Neural cell (in vitro differentiated cells): ENCODE measurements around the gene GPR3. TPM values are rescaled to one million over a fixed set of nuclear protein-coding genes. Genes with fewer than 3 reads are reported as not detected.

Experiments used
- H2AFZ ChIP-seq: fragments of 200-600, 300-800 bp; sonication (generic), shearing (Covaris generic); 2 replicates; pipeline ENCODE4 v1.6.0; 2014; ENCODE audit warnings: low read depth, mild to moderate bottlenecking, antibody characterized with exemption, low read length, moderate library complexity
- H3F3A ChIP-seq: fragments of 200-600 bp; shearing (Covaris generic); 2 replicates; pipeline ENCODE4 v1.6.1; 2016; ENCODE audit warnings: mild to moderate bottlenecking, moderate library complexity, mixed read lengths, antibody characterized with exemption, low read length; ENCODE audit not compliant: insufficient read depth, poor library complexity, severe bottlenecking
- H3K27ac ChIP-seq: fragments of 200-600, 300-800 bp; sonication (generic), shearing (Covaris generic); 2 replicates; pipeline ENCODE4 v1.5.1; 2014; ENCODE audit warnings: mild to moderate bottlenecking, low read length, moderate library complexity
- H3K27me3 ChIP-seq: fragments of 300-800, 200-600 bp; sonication (generic), shearing (Covaris generic); 2 replicates; pipeline ENCODE4 v1.6.0; 2014; ENCODE audit warnings: mild to moderate bottlenecking, low read depth, low read length, moderate library complexity; ENCODE audit not compliant: insufficient read depth
- H3K36me3 ChIP-seq: fragments of 300-800, 200-600 bp; sonication (generic), shearing (Covaris generic); 2 replicates; pipeline ENCODE4 v1.5.1; 2014; ENCODE audit warnings: mild to moderate bottlenecking, antibody characterized with exemption, low read length, moderate library complexity; ENCODE audit not compliant: insufficient read depth
- H3K4me2 ChIP-seq: fragments of 300-800, 200-600 bp; sonication (generic), shearing (Covaris generic); 2 replicates; pipeline ENCODE4 v1.6.0; 2014; ENCODE audit warnings: mild to moderate bottlenecking, low read length
- H3K4me3 ChIP-seq: fragments of 300-800, 200-600 bp; sonication (generic), shearing (Covaris generic); 2 replicates; pipeline ENCODE4 v1.5.1; 2014; ENCODE audit warnings: mild to moderate bottlenecking, low read length, moderate library complexity
- H3K79me2 ChIP-seq: fragments of 200-600 bp; shearing (Covaris generic); replicated peaks from 2 replicates; pipeline ENCODE4 v1.6.0; 2014; ENCODE audit warnings: mild to moderate bottlenecking, low read length, moderate library complexity; ENCODE audit not compliant: insufficient read depth
- H3K9ac ChIP-seq: fragments of 300-800, 200-600 bp; sonication (generic), shearing (Covaris generic); 2 replicates; pipeline ENCODE4 v1.6.1; 2016; ENCODE audit warnings: mild to moderate bottlenecking, low read length, mixed read lengths
- H3K9me2 ChIP-seq: fragments of 200-600 bp; shearing (Covaris generic); 2 replicates; pipeline ENCODE4 v1.6.1; 2016; ENCODE audit warnings: mild to moderate bottlenecking, low read length, mixed read lengths; ENCODE audit not compliant: insufficient read depth
- H3K9me3 ChIP-seq: fragments of 200-600, 300-800 bp; sonication (generic), shearing (Covaris generic); 2 replicates; pipeline ENCODE4 v1.6.1; 2016; ENCODE audit warnings: mild to moderate bottlenecking, mixed run types, low read length, moderate library complexity, mixed read lengths
- H4K20me1 ChIP-seq: fragments of 200-600 bp; shearing (Covaris generic); 2 replicates; pipeline ENCODE4 v1.6.1; 2016; ENCODE audit warnings: mild to moderate bottlenecking, mixed run types; ENCODE audit not compliant: insufficient read depth
- EP300 ChIP-seq: fragments of 450-650 bp; conservative IDR thresholded peaks from 2 replicates; pipeline ENCODE4 v1.6.1; 2014; ENCODE audit warnings: antibody characterized with exemption, mild to moderate bottlenecking, moderate library complexity; ENCODE audit not compliant: poor library complexity, severe bottlenecking
- EZH2 ChIP-seq: fragments of 200-600, 300-800 bp; shearing (Covaris generic), sonication (generic); IDR thresholded peaks from 2 replicates; pipeline ENCODE4 v1.6.1; 2014; ENCODE audit warnings: antibody characterized with exemption, low read length, borderline replicate concordance, mild to moderate bottlenecking; ENCODE audit not compliant: insufficient read depth, poor library complexity, severe bottlenecking
- MXI1 ChIP-seq: fragments of 450-650 bp; conservative IDR thresholded peaks from 2 replicates; pipeline ENCODE4 v1.6.1; 2014; ENCODE audit warnings: antibody characterized with exemption, mild to moderate bottlenecking; ENCODE audit not compliant: poor library complexity, severe bottlenecking
- POLR2AphosphoS5 ChIP-seq: IDR thresholded peaks from 2 replicates; pipeline ENCODE4 v1.6.1; 2012
- RAD21 ChIP-seq: fragments of 450-650 bp; conservative IDR thresholded peaks from 2 replicates; pipeline ENCODE4 v1.6.1; 2014; ENCODE audit warnings: antibody characterized with exemption, mild to moderate bottlenecking, moderate library complexity
- SMC3 ChIP-seq: fragments of 450-650 bp; conservative IDR thresholded peaks from 2 replicates; pipeline ENCODE4 v1.6.1; 2014; ENCODE audit warnings: antibody characterized with exemption, mild to moderate bottlenecking, moderate library complexity; ENCODE audit not compliant: poor library complexity
- TAF1 ChIP-seq: IDR thresholded peaks from 2 replicates; pipeline ENCODE4 v1.6.1; 2012; ENCODE audit warnings: low read depth
- polyA plus RNA-seq: library from polyadenylated mRNA; depleted of rRNA; stranded (reverse); fragments of >200 nt; gene quantifications from 2 replicates; pipeline ENCODE4 v1.2.3, GENCODE V29; 2014
- TF ChIP-seq, protein P1 (sequence below): IDR thresholded peaks from 2 replicates; pipeline ENCODE4 v1.6.1; 2012; ENCODE audit warnings: borderline replicate concordance
- TF ChIP-seq, protein P2 (sequence below): fragments of 450-650 bp; IDR thresholded peaks from 2 replicates; pipeline ENCODE4 v1.5.1; 2014; ENCODE audit warnings: antibody characterized with exemption, mild to moderate bottlenecking, moderate library complexity; ENCODE audit not compliant: poor library complexity, severe bottlenecking

The GPR3 gene
- polyA plus RNA-seq, 1 donor from 2014 or later = 0.54 TPM

DNA sequence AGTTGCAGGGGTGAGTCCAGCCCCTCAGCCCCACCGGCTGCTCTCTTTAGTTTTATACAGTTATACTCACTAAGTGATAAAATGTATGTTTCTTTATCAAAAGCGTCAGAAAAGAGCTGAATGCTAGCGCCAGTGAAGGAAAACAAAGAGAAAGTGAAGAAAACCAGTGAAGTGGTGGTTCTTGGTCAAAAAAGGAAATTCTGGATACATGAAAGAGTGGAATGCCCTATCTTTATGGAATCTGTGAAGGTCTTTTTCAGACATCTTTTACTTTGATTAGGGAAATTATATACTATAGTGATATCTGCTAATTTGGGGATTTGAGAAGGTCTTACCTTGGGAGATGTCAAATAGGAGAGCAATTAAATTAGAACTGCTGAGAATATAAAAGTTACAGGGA is 41.3 kb downstream of the GPR3 start:
- H3K4me2 ChIP-seq = no peak overlapping the region
- H3F3A ChIP-seq = no peaks in the 10 kb centered on the region
- no peaks in the 10 kb centered on the region for H4K20me1 ChIP-seq
- H3K27ac ChIP-seq = no peak overlapping the region
- H3K9me3 ChIP-seq = no peaks in the 10 kb centered on the region
- TF ChIP-seq, protein P1, sequence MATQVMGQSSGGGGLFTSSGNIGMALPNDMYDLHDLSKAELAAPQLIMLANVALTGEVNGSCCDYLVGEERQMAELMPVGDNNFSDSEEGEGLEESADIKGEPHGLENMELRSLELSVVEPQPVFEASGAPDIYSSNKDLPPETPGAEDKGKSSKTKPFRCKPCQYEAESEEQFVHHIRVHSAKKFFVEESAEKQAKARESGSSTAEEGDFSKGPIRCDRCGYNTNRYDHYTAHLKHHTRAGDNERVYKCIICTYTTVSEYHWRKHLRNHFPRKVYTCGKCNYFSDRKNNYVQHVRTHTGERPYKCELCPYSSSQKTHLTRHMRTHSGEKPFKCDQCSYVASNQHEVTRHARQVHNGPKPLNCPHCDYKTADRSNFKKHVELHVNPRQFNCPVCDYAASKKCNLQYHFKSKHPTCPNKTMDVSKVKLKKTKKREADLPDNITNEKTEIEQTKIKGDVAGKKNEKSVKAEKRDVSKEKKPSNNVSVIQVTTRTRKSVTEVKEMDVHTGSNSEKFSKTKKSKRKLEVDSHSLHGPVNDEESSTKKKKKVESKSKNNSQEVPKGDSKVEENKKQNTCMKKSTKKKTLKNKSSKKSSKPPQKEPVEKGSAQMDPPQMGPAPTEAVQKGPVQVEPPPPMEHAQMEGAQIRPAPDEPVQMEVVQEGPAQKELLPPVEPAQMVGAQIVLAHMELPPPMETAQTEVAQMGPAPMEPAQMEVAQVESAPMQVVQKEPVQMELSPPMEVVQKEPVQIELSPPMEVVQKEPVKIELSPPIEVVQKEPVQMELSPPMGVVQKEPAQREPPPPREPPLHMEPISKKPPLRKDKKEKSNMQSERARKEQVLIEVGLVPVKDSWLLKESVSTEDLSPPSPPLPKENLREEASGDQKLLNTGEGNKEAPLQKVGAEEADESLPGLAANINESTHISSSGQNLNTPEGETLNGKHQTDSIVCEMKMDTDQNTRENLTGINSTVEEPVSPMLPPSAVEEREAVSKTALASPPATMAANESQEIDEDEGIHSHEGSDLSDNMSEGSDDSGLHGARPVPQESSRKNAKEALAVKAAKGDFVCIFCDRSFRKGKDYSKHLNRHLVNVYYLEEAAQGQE = no peak
- no peak for TF ChIP-seq TAF1
- no peak for TF ChIP-seq RAD21
- TF ChIP-seq, protein P2, sequence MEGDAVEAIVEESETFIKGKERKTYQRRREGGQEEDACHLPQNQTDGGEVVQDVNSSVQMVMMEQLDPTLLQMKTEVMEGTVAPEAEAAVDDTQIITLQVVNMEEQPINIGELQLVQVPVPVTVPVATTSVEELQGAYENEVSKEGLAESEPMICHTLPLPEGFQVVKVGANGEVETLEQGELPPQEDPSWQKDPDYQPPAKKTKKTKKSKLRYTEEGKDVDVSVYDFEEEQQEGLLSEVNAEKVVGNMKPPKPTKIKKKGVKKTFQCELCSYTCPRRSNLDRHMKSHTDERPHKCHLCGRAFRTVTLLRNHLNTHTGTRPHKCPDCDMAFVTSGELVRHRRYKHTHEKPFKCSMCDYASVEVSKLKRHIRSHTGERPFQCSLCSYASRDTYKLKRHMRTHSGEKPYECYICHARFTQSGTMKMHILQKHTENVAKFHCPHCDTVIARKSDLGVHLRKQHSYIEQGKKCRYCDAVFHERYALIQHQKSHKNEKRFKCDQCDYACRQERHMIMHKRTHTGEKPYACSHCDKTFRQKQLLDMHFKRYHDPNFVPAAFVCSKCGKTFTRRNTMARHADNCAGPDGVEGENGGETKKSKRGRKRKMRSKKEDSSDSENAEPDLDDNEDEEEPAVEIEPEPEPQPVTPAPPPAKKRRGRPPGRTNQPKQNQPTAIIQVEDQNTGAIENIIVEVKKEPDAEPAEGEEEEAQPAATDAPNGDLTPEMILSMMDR = no peak
- no peak for TF ChIP-seq EZH2
- TF ChIP-seq EP300 = no peak
- no peak for TF ChIP-seq POLR2AphosphoS5
- TF ChIP-seq MXI1 = no peak
- no peak for TF ChIP-seq SMC3
- no peak overlapping the region for H3K9ac ChIP-seq
- H3K36me3 ChIP-seq = no peaks in the 10 kb centered on the region
- H2AFZ ChIP-seq = no peak overlapping the region
- no peaks in the 10 kb centered on the region for H3K27me3 ChIP-seq
- H3K4me3 ChIP-seq = no peak overlapping the region
- no peaks in the 10 kb centered on the region for H3K9me2 ChIP-seq
- H3K79me2 ChIP-seq = no peaks in the 10 kb centered on the region

DNA sequence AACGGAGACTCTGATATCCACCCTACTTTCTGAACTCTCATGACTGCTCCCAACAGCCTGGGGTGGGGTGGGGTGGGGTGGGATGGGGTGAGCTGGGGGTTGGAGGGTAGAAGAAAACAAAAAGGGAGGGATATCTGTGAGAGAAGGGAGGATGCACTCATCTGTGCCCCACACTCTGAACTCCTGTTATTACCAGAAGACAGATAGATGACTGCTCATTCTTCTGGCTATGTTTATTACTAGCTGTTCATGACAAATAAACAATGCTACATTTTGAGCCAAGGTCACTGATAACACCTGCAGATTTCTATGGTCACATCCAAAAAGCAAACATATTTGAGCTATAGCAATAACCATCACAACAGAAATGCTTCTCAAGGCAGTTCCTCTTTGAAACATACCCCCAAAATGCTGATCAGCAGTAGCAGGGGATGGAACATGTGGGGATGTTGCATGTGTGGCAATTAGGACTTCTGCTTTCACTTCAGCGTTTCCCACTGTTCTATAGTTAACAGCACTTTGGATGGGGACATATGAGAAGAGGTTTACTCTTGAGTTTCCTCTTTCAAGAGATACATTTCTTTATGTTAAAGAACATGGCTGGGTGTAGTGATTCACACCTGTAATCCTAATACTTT is 43.3 kb downstream of the GPR3 start:
- H3F3A ChIP-seq = no peaks in the 10 kb centered on the region
- H4K20me1 ChIP-seq = no peaks in the 10 kb centered on the region
- no peak overlapping the region for H3K4me3 ChIP-seq
- no peak overlapping the region for H3K9ac ChIP-seq
- H2AFZ ChIP-seq = no peak overlapping the region
- no peaks in the 10 kb centered on the region for H3K79me2 ChIP-seq
- no peak overlapping the region for H3K27ac ChIP-seq
- H3K27me3 ChIP-seq = no peaks in the 10 kb centered on the region
- no peaks in the 10 kb centered on the region for H3K36me3 ChIP-seq
- H3K4me2 ChIP-seq = no peak overlapping the region
- no peaks in the 10 kb centered on the region for H3K9me3 ChIP-seq
- H3K9me2 ChIP-seq = no peaks in the 10 kb centered on the region
- TF ChIP-seq POLR2AphosphoS5 (no peak), EP300 (no peak)
